Activated T-helper 1 cell treated with Interleukin-2 at 50 U/mL for 16 hours (primary cell): ENCODE results near the gene CDH15.
"Not testable (repeated sequence)": the region's sequence is repeated elsewhere in the genome, so short reads cannot be mapped to it uniquely, and the experiment has no call there.

Experiments used
- DNase-seq: peaks from one replicate; pipeline ENCODE4 v3.0.0-alpha.2; 2020; ENCODE audit warnings: low read depth

CDH15 gene

DNA sequence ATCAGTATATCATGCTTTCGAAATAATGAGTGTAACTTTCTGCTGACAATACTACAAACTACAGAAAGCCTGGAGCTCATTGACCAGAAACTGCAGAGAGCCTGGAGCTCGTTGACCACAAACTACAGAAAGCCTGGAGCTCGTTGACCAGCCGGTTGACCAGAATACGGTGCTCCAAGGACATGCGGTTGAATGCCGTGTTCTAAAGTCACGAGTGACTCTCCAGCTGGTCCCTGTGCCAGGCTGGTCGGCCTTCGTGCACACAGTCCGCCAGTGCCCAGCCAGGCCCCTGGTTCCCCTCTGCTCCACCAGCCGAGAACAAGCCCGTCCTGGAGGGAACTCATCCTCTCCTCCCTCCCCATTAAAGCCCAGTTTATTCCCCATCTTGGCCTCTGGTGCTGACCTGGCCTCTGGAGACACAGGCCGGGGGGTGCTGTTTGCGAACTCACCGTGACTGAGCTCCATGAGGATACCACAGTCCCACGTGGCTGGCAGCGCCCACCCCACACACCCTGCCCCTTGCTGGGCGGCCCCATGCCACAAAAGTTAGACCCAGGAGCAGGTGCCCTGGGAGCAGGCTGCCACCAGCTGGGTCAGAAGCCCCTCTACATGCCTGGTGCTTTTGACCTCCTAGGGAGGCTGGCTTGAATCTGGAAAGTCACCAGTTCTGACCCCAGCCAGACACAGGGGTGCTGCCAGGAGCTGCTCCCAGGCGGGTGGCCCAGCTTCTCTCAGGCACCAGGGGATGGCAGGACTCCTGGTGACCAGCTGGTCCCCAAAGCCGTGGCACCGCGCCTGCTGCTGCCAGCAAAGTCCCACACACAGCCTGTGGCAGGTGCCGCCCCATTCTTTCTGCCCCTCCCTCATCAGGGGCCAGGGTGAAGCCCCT lies 15.5 kb upstream of the CDH15 start:
- DNase-seq, result no peak

- DNase-seq, result no peak
These were observed 14.6 kb upstream of the CDH15 start for GRCh38 chr16:89156740-89157645.

GRCh38 chr16:89157778-89158177 lies 13.8 kb upstream of the CDH15 start:
- no peak for DNase-seq

- no peak for DNase-seq
These were observed 12.3 kb upstream of the CDH15 start for GRCh38 chr16:89159066-89159849.

GRCh38 chr16:89159850-89160354 lies 11.6 kb upstream of the CDH15 start:
- DNase-seq, result no peak

GRCh38 chr16:89160977-89161701 lies 10.4 kb upstream of the CDH15 start:
- DNase-seq, result no peak

DNA sequence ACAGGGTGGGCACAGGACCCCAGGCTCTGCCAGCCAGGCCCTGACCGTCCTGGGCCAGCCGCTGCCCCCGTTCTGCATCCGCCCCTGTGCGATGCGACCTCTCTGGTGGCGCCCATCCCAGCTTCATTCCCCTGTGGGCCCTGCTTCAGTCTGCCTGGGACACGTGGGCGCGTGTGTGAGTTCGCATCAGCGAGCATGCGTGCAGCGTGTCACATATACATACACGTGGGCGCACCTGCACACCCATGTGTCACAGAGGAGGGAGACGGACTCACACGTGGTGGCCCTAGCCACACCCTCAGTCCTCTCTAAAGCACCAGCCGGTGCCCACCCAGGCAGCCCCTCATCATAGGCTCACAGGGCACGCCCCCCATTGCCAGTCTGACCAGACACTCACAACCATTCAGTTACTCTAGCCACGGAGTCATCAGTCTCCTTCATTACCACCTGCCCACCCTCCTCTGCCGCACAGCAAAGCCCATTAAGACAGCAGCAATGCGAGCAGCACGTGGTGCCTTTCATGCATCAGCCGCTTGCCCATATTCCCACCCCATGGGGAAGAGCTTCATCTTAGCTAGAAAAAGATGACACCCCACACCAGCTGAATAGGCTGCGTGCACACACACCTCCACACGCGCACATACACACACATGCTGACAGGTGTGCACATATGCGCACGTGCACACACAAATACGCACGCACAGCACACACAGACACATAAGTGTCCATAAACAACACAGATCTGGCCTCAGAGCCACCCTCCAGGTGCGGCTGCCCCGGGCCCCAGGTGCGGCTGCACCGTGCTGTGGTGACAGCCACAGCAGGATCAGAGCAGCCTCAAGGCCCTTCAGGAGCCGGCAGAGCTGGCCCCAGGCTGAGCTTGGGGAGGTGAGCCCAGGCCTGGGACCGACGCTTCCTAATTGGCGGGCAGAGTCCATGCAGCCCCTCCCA lies 9.5 kb upstream of the CDH15 start:
- no peak for DNase-seq

- DNase-seq, result no peak
These were observed 8.3 kb upstream of the CDH15 start for GRCh38 chr16:89163297-89163696.

- no peak for DNase-seq
These were observed 7.1 kb upstream of the CDH15 start for GRCh38 chr16:89164436-89164835.

DNA sequence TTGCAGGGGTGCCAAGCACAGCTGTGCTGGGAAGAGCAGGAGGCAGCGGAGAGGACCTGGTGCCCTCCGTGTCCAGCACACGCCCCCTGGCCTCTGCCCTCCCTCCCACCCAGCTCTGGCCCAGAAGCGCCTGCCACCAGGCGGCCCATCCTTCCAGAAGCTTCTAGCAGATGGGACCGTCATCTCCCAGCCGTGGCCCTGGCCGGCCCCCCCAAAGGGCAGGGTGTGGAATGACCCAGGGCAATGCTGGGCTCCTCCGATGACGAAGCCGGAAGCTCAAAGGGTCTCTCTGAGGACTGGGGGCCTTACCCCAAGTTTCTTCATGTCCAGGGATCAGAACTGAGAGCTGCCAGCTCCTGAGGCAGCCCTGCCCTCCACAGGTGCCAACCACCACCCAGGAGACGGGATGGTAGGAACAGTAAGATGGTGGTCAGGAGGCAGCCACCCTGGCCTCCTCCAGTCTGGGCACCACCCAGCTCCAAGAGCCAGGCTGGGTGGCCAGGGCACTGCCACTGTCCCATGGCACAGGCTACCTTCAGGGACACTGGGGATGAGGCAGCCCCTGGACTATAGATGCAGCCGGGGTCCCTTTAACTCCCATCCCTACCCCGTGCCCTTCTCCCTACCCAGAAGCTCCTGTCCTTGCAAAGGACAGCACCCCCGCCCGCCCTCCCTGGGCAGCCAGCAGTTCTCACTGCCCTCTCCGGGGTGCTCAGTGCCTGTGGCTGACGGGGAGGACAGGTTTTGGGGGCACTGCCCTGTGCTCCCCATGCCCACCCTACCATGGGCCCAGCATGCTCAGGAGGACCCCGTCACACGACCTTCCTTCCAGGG lies 6.5 kb upstream of the CDH15 start:
- no peak for DNase-seq

DNA sequence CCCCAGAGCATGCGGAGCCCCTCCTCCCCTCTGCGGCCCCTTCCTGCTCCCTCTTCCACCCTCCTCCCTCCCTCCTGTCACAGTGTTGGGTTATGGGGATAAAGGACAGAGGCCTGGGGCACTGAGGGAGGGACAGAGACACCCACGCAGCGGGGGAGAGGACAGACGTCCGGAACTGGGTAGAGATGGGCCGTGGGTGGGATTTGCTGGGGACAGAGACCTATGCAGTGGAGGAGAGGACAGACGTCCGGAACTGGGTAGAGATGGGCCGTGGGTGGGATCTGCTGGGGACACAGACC lies 5.9 kb upstream of the CDH15 start:
- not testable (repeated sequence) for DNase-seq

DNA sequence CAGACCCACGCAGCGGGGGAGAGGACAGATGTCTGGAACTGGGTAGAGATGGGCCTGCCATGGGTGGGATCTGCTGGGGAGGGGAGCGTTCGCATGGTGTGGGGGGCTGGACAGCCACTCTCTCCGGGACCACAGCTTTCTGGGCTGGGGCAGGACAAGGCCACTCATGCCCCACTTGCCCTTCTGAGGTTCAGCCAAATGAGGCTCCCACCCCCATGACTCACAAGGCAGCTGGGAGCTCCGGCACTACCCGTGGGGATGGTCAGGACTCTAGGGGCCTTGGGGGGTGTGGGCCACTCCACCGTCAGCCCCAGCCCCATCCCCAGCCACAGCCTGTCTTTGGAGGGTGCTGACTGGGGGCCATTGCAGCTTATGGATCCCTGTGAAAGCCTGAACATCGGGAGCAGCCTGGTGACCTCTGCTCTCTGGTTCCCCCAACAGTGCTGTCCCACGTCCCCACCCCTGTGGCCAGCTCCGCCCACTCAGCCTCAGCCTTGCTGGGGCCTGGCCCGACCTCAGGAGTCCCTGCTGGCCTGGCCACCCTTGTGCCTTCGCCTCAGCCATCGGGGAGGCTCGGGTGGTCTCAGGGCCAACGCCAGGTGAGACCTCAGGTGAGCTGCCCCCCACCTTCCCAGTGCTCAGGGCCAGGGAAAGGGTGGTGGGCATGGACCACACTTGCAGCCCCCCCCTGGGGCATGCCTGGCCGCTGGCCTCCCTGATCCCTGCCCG lies 4.7 kb upstream of the CDH15 start:
- DNase-seq, result no peak

- peak; percentile 74 for DNase-seq
These were observed 4.1 kb upstream of the CDH15 start for GRCh38 chr16:89167425-89167941.

GRCh38 chr16:89168381-89169189 lies 3.0 kb upstream of the CDH15 start:
- DNase-seq, result no peak

- no peak for DNase-seq
These were observed 1.8 kb upstream of the CDH15 start for GRCh38 chr16:89169778-89170177.

- DNase-seq, result no peak
These were observed 967 bp upstream of the CDH15 start for GRCh38 chr16:89170346-89171215.

DNA sequence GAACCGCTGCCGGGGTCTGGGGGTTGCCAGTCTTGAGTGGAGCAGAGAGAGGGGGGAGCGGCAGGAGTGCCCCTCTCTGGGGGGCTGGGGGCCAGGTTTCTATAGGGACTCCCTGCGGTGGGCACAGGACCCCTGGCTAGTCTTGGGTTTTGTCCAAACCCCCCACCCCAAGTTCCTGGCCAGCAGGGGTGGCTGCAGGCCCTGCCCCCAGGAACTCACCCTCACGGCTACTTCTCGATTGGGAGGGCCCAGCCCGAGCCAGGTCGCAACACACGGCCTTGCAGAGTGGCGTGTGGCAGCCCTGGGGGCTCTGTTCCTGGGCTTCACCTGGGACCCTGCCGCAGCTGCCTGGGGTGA lies 601 bp downstream of the CDH15 start:
- DNase-seq, result no peak
